COR-L47 (cell line): Measurements from ENCODE around the gene TMEM200C.
"Not testable (repeated sequence)": the region's sequence is repeated elsewhere in the genome, so short reads cannot be mapped to it uniquely, and the experiment has no call there.

Experiments used
- DNase-seq: peaks from one replicate; lab custom pipeline; 2025; lab: John Stamatoyannopoulos, UW

The TMEM200C gene

DNA sequence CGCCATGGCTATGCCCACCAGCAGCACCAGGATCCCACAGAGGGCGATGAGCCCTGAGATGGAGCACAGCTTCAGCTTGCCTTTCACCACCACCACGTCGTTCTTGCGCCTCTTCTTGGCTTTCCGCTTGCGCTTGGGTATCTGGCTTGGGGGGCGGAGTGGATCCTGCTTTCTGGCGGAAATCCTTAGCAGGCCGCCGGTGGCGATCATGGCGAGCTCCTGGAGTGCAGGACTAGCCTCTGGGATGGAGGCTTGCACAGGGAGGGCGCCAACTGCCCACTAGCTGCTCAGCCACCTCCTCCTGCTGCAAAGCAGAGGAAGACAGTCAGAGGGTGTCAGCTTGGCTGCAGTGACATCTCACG, 3.5 kb downstream of the TMEM200C start:
- no peak for DNase-seq

DNA sequence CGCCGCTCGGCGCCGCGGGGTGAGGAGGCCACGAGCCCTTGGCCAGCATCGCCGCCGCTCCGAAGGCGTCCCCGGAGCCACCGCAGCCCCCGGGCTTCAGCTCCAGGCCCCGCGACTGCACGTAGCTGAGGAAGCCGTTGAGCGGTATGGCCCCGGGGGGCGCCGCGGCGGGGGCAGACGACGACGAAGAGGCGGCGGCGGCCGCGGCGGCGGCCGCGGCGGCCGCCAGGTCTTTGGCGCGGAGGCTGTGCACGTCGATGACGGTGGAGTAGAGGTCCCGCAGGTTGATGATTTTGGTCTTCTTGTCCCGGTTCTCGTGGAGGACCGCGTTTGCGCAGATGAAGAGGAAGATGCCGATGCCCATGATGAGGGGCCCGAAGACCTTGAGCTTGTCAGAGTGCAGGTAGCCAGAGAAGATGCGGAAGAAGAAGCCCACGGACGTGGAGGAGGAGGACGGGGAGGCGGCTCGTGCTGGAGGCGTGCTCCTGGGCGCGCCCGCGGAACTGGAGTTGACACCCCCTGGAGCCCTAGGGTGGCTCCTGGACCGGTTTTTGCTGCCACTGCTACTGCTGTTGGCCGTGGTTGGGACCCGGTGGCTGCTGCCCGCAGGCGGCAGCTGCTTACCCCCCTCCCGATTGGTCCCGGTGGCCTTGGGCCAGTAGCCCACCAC, 4.0 kb downstream of the TMEM200C start:
- DNase-seq = no peak

DNA sequence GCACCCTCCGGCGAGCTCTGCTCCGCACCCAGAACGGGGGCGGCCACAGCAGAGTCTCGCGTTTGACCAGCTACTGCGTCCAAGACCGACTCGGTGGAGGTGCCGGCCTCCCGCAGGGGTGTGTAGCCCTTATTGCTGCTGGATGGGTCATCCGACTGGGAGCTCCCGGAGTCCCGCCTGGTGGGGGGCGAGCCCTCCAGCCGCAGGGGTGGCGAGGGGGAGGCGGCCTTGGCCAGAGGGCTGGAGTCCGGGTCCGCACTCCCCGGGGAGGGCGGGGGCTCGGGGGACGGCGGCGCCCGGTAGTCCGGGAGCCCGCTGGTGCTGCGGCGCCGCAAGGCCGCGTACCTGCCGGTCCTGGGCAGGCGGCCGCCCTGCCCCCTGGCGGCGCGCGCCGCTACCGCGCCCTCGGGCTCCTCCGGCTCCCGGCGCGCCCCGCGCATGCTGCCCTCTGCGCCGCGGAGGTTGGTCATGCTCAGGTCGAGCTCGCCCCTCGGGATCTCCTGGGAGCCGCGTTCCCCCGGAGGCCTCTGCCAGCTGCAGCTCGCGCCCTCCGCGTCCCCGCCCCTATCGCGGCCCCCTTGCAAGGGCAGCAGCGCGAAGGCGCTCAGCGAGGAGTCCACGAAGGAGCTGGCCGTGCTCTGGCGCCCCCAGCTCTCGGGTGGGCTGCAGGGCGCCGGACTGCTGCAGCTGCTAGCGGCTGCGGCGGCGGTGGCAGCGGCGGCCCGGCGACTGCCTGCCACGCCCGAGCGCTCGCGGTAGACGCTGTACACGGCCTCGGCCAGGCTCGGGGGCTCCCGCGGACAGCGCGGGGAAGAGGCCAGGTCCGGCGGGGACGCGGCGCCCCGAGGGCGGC, 4.8 kb downstream of the TMEM200C start:
- DNase-seq = no peak

DNA sequence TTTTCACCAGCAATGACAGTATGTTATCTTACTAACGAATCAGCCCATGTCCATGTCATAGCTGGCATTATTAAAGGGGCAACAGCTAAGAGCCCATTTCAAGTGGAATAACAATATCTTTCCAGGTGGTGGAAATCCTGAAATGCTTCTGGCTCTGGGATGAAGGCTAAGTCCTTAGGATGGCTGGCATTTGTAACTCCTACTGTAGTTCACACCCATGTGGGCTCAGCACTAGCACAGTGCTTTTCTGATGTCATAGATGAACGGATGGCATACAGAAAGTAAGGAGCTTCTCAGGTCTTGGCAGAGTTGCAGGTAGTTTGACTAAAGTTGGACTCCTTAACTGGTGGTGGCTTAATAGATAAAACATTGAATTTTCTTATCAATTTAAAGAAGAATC, 10.0 kb downstream of the TMEM200C start:
- DNase-seq = no peak

DNA sequence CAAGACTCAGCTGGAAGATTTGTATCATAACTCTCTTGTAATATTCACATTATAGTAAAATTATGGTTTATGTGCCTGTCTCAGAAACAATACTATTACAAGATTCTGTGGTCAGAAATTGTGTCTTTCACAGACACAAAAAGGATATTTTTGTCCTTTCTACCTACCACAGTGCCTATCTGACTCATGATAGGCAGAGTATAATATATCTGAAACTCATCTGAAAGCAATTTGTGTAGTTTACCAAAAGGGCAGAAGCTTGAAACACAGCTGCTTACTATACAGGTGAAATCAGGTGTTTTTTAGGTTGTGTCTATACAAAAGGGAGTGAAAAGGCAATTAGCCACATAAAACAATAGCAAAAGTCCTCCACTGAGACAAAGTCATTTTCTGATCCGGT, 10.9 kb downstream of the TMEM200C start:
- no peak for DNase-seq

DNA sequence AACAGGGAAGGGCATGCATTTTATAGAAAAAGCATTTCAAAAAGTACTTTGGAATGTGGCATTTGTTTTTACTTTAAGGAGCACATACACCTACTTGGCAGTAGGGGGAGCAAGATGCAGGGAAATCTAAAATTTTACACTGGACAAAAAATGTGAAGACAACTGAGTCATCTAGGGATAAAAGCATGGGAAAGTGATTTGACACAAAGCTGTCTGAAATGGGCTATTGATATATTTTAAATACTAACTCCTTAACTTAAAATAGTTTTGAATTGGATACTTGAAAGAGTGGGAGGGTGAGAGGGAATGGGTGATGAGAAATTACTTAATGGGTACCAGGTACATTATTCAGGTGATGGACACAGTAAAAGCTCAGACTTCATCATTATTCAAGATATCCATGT, 15.8 kb downstream of the TMEM200C start:
- DNase-seq = no peak

DNA sequence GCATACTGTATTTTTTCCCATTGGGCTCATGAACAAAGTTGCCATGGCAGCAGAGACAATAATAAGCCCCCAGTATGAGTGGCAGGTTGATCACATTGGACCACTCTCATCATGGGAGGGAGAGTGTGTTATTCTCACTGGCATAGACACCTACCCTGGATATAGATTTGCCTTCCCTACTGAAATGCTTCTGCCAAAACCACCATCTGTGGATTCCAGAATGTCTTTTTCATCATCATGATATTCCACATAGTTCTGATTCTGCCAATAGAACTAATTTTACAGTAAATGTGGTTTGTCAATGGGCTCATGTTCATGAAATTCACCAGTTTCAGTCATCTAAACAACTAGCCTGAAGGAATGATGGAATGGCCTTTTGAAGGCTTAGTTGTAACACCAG, 18.4 kb downstream of the TMEM200C start:
- no peak for DNase-seq

DNA sequence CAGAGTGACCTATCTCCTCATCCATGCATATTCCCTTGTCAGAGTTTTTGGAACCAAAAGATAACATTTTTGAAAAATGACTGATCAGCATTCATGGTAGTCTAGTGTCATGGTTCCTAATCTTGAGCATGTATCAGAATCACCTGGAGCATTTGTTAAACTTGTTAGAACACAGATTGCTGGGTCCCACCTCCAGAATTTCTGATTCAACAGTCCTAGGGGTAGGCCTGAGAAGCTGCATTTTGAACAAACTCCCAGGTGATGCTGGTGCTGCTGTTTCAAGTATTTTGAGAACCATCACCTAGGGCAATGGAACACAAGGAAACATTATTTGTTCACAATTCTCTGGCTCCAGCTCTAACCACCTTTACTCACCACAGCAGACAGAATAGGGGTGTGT, 21.0 kb downstream of the TMEM200C start:
- no peak for DNase-seq

DNA sequence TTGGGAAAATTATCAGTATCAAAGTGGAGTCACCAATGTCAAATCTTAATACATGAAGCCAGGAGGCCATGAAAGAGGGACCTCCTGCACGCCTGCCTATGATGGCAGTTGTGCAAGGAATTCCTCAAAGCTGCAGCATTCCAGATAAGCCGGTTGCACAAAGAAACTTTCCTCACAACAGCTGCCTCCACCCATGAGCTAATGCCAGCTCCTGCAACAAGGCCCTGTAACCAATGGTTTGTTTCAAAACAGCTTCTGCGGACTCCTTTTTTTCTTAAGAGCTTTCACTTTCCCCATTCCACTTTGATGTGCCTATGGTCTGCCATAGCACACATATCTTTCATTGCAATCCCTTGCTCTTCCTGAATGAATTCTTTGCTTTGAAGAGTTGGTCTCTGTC, 22.4 kb downstream of the TMEM200C start:
- DNase-seq = no peak

DNA sequence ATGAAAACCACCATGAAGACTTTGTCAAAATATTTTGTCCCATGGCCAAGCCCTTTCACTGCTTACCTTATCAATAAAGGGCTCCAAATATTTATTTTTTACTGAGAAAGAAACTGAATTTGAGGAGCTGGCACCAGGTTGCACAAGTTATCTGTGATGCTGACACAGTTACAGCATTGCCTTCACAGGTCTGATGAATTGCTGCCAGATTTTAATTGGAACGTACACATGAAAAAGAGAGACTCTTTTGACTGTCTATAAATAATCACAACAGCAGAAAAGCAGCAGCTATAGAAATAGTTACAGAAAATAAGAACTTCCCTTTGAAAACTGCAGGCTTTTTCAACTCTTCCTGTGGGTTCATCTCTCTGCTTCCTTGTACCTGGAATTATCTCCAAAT, 23.9 kb downstream of the TMEM200C start:
- DNase-seq = no peak

DNA sequence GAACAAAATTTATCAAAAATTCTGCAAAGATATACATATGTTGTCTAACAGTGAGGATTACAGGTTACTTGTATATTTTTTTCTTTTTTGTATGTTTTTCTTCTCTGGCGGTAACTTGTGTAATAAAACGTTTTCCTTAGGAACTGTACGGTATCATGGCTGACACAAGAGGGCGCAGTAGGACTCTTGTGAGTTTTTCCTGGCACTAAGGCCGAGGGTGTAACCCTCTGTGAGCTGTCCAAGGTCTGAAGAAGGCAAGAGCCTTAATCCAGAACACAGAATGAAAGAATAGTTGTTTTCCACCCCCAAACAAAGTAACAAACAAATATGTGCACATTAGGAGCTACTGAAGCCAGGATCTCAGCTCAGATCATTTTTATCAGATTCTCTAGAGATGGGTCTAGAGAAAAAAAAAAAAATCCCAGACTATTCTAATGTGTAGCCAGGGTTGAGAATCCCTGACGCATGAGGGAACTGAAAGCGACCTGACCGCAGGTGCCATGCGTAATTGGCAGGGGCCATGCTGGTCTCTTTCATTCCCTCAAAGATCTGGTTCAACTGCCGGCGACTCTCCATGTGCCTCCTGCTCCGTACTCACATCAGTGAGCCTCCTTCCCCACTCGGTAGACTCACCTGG, 27.0 kb downstream of the TMEM200C start:
- DNase-seq = peak; percentile 85

DNA sequence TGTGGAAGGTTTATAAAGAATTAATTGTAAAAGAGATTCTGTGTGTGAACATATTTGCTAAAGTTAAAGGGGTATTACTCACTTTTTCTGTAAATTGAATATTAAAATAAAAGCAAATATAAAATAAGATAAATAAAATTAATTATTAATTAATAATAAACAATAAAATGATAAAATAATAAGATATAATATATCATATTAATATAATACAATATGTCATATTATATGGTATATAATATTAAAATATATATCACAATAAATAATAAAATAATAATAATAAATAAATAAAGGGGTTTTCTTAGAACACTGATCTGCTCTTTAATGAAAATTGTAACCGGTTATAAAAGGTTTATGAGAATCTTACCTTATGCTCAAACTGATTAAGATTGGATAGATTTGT, 29.8 kb downstream of the TMEM200C start:
- DNase-seq = no peak

DNA sequence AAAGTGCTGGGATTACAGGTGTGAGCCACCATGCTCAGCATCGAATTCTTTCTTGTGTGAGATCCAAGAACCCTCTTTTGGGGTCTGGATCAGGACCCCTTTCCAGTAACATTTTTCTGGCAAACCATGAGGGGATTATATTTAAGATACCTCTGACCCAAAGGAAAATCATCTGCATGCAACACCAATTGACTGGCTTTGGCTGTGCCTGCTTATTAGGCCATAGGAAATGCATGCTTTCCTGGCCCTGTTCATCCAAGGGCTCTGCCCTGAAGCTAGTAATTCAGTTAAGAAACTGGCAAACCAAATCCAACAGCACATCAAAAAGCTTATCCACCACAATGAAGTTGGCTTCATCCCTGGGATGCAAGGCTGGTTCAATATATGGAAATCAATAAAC, 33.2 kb downstream of the TMEM200C start:
- not testable (repeated sequence) for DNase-seq

DNA sequence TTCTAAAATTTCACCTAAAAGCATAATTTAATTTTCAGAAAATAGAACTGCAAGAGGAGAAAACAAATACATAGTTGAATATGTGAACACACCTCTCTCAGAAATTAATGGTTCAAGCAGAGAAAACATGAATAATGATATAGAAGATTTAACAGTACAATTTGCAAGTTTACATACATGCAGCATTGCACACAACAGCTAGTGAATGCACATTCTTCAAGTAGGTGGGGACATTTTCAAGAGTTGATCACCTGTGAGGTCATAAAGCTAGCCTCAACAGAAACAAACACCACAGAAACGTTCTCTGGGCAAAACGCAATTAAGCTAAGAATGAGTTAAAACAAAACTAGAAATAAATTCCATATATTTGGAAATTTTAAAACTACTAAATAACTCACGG, 38.1 kb downstream of the TMEM200C start:
- DNase-seq = no peak

DNA sequence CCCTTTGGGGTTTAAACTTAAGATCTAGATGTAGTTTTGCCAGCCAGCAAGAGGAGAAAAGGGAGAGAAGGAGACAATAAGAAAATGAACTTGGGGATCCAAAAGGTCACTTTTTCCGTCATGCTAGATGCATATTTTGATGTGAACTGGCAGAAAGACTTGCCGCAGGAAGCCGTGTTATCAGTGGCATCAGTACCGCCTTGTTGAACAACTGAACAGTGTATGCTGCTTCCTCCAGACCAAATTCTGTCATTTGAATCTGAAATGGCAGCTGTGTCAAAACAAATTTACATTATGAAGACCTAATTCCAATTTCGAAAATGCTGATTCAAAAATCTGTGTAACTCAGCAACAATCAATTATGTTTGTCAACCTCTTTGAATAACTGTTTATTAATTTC, 42.1 kb downstream of the TMEM200C start:
- no peak for DNase-seq

DNA sequence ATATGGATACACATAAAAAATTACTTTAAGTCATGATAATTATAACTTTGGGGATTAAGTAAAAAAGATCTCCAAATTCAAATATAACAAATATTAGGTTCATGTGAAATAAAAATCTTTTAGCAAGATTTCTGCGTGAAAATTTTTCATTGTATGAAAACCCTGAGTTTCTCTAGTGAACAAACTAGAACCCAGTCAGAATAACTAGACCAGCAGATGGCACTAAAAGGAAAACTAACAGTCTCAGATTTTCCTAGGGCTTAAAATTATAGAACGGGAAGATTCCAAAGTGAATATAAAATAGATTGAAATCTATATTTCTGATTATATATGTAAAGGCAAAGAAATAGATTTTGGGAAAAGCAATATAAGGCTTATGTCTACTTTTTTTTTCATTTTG, 43.3 kb downstream of the TMEM200C start:
- DNase-seq = peak; percentile 43

DNA sequence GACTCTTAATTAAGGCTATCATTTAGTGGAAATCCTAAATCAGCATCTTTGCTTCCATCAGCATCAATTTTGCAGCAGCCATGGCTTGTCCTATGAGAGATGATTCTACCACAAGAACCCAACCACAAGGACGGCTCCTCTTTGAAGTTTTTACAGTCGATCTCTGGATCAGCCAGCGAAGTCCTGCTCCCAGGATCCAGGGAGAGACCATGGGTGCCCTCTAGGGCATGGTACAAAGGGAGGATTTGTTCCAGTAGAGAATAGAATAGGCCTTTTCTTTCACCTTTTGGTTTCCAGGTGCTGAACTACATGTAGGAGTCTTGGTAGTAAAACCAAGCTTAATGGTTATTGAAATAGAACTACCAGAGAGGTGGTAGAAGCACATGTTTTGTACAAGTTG, 52.7 kb downstream of the TMEM200C start:
- DNase-seq = no peak

DNA sequence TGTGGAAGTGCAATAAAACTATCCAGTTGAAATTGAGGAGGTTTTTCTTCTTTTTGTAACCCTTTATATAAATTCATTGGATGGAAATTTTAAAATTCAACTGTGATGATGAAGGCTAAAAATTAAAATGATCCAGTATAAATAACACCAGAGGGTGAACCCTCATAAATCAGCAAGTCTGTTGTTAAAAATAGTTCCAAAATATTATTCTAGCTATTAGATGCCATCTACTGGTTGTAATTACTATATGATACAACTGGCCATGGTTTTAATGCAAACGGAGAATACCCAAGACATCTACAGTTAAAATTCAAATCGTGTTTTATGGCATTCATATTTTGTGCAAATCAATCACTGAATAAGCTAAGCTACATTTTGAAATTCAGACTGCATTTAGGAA, 53.8 kb downstream of the TMEM200C start:
- DNase-seq = peak; percentile 5

DNA sequence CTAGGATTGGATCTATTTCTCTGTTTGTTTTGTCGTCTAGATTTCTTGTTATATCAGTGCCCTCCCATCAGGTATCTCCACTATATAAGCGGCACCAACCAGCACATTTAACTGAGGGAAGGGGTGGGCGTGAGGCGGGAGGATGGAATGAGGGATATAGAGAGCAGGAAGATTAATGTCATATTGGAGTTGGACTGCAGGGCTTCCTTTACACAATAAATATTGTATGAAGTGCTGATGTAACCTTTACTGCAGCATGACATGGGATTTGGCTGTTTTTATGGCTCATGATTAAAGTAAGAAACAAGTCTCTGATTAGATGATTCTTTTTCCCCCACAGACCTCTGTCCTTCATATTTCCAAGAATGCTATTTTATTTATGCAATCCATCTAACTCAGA, 54.8 kb downstream of the TMEM200C start:
- DNase-seq = no peak

DNA sequence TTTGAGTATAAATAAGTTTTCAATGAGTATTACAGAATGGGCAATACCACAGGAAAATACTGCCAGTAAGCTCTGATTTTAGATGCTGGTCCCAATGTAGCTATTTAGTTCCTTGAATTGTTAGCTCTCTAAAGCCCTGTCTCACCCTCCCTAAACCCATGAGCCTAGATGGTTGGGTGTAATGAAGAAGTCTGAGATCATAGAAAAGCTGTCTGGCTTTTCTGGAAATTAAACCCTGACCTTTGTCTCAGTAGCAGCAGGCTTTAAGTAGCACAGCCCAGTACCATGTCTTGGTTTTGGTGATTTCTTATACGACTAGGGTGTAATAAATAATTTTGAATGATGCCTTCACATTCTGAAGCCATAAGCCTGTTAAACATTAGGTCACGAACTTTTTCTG, 55.3 kb downstream of the TMEM200C start:
- DNase-seq = no peak

DNA sequence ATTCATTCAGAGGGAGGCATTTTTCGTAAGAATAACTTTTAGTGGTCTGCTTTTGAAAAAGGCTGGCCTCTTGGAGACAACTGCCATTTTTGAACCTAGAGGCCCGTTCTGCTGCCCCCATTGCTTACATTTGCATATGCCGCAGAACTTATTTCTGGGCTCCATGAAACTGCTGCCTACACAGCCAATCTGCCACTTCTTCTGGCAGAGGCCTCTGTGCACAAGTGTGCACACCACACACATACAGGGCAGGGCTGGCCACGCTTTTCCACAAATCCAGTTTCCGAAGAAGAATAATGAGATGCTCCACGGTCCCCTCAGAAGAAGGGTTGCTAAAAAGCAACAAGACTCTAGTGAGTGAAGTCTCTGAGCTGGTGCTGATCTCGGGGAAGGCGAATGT, 56.2 kb downstream of the TMEM200C start:
- no peak for DNase-seq
